Measurements from ENCODE around the gene VWA3A.

Gene VWA3A

GRCh38 chr16:22206013-22206841, 113.9 kb downstream of the VWA3A start, which contains the start of gene EEF2K:
EEF2K (plus strand) TSS chr16:22206278; CDS start chr16:22225730, 19,452 bp downstream.
- Mint-ChIP-seq H3K4me3 (peak within 1 kb of the TSS; percentile 95), H3K9me3 (no peaks in the 10 kb centered on the region), H3K36me3 (ENCODE audit: low read depth) (peaks cover 37% of the 10 kb centered on the region), H3K4me1 (ENCODE audit: low read depth) (peaks cover 47% of the 10 kb centered on the region), H3K27ac (peak within 1 kb of the TSS; percentile 93), H3K27me3 (no peaks in the 10 kb centered on the region)
- DNase-seq = peak; percentile 88
